ENCODE data around the gene GRID2. TPM values are rescaled to one million over a fixed set of nuclear protein-coding genes. Genes with fewer than 3 reads are reported as not detected.

GRID2 gene
- total and polyA plus RNA-seq, 9 of the 15 experiments (the other 6 are each of a cell fraction or from before 2014, with no cell fraction given) = 0.04 TPM; not detected in 7

- TF ChIP-seq MGA (IDR thresholded peaks at IDR 0.05) = no peak
- TF ChIP-seq ZNF639 (CRISPR knock-in tag; conservative IDR thresholded peaks at IDR 0.05 in 1 of 2, IDR thresholded peaks at IDR 0.05 in 1 of 2) = no peak
- no peak for TF ChIP-seq HNRNPK (IDR thresholded peaks at IDR 0.05; ENCODE audit: low read depth, low read length, poor library complexity, severe bottlenecking)
- no peak for TF ChIP-seq HDAC8 (tag; IDR thresholded peaks at IDR 0.05)
- no peak for TF ChIP-seq RBM14 (IDR thresholded peaks at IDR 0.05; ENCODE audit: borderline replicate concordance, insufficient read depth, low read depth, low read length)
- TF ChIP-seq MAFG (tag; conservative IDR thresholded peaks at IDR 0.05) = peak; percentile 69
- TF ChIP-seq RB1 (IDR thresholded peaks at IDR 0.05; ENCODE audit: low read depth) = no peak
- peak; percentile 62 for TF ChIP-seq DEAF1 (CRISPR knock-in tag; IDR thresholded peaks at IDR 0.05)
- TF ChIP-seq NFIX (CRISPR knock-in tag; IDR thresholded peaks at IDR 0.05; ENCODE audit: low read depth) = no peak
- TF ChIP-seq NR4A1 (CRISPR knock-in tag; IDR thresholded peaks at IDR 0.05) = no peak
- no peak for TF ChIP-seq NR4A1 (tag; IDR thresholded peaks at IDR 0.05)
These were observed 1461.0 kb downstream of the GRID2 start (continued) for GRCh38 chr4:93764639-93765246.
